Suprapubic skin (tissue), 4 donors: ENCODE data around the gene VSTM2B. TPM values are rescaled to one million over a fixed set of nuclear protein-coding genes. Genes with fewer than 3 reads are reported as not detected.
A peak's percentile ranks its signal among the peaks of the same experiment; 100 is the strongest.

Experiments
- DNase-seq, 2 donors: peaks; one replicate each; pipeline ENCODE4 v3.0.0-alpha.2; 2019; ENCODE audit warnings: low spot score in 2 of 2
- H3K27ac ChIP-seq: fragments of 200-600 bp; sonication (generic); one replicate; pipeline ENCODE4 v1.5.1; 2019
- H3K27me3 ChIP-seq: fragments of 200-600 bp; sonication (generic); one replicate; pipeline ENCODE4 v1.5.1; 2019
- H3K36me3 ChIP-seq: fragments of 200-600 bp; sonication (generic); one replicate; pipeline ENCODE4 v1.5.1; 2019
- H3K4me1 ChIP-seq: fragments of 200-600 bp; sonication (generic); one replicate; pipeline ENCODE4 v1.5.1; 2019
- H3K4me3 ChIP-seq: fragments of 200-600 bp; sonication (generic); one replicate; pipeline ENCODE4 v1.5.1; 2019; ENCODE audit warnings: mild to moderate bottlenecking
- H3K9me3 ChIP-seq: fragments of 200-600 bp; sonication (generic); one replicate; pipeline ENCODE4 v1.5.1; 2019
- EP300 ChIP-seq: sonication (generic); formaldehyde crosslinking; IDR thresholded peaks from one replicate; pipeline ENCODE4 v1.6.1; 2017; ENCODE audit warnings: antibody characterized with exemption
- POLR2A ChIP-seq, 2 donors: fragments of 450-650 bp; IDR thresholded peaks; one replicate each; pipeline ENCODE4 v1.6.1; 2017; ENCODE audit warnings: antibody characterized with exemption in 2 of 2, mild to moderate bottlenecking in 2 of 2, moderate library complexity in 2 of 2
- POLR2AphosphoS5 ChIP-seq, 3 donors: sonication (generic); formaldehyde crosslinking; IDR thresholded peaks; one replicate each; pipeline ENCODE4 v1.6.1; 2017; ENCODE audit warnings: antibody characterized with exemption in 3 of 3
- WGBS: methylation state at CpG from one replicate; pipeline ENCODE4 v1.1.5; 2018; 5-methylcytosine and 5-hydroxymethylcytosine counted together
- total RNA-seq, 4 donors: library from RNA; depleted of rRNA; stranded (reverse); fragments of >200 nt; gene quantifications; one replicate each; pipeline ENCODE4 v1.1.0, GENCODE V29; 2016
- TF ChIP-seq, protein P1 (sequence below), 2 donors: fragments of 200-600 bp in 1 of 2; fragments of 450-650 bp in 1 of 2; sonication (generic) in 1 of 2; IDR thresholded peaks; one replicate each; pipeline ENCODE4 v1.5.1; 2016 to 2019; ENCODE audit warnings: antibody characterized with exemption in 2 of 2, mild to moderate bottlenecking in 1 of 2, moderate library complexity in 1 of 2

VSTM2B gene
- total RNA-seq, 4 donors from 2014 or later: not detected

DNA sequence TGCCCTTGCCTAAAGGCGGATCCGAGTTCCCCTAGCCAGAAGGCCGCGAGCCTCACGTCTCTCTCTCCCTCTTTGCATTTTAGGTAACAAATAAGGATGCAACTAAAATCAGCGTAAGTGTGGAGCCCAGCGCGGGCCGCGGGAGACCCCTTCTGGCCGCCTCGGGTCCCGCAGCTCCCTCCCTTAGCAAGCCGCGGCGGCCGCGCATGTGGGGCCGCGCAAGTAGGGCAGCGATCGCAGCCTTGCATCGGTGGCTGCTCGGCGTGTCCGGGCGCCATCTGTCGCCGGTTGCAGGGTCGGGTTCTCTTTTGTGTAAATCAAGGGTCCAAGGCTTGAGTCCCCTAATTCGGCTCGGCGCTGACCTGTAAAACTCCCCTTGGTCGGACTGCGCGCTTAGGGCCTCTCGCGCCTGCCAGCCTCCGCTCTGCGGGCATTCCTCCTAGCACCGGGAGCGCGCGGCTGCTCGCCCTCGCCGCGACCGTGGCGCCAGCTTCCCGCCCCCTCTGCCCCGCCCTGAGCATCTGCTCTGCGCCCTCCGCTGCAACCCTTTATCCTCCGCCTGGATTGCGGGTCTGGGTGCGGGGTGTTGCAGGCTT lies 2.7 kb downstream of the VSTM2B start:
- DNase-seq: no peak
- Histone ChIP-seq H3K27ac (no peak overlapping the region), H3K4me3 (peak overlapping the region; percentile 40), H3K36me3 (no peaks in the 10 kb centered on the region), H3K4me1 (peaks cover 54% of the 10 kb centered on the region), H3K9me3 (no peaks in the 10 kb centered on the region), H3K27me3 (peaks cover 94% of the 10 kb centered on the region)
- WGBS: 0% methylated on average over 19 of the region's 57 CpGs
- TF ChIP-seq, protein P1, sequence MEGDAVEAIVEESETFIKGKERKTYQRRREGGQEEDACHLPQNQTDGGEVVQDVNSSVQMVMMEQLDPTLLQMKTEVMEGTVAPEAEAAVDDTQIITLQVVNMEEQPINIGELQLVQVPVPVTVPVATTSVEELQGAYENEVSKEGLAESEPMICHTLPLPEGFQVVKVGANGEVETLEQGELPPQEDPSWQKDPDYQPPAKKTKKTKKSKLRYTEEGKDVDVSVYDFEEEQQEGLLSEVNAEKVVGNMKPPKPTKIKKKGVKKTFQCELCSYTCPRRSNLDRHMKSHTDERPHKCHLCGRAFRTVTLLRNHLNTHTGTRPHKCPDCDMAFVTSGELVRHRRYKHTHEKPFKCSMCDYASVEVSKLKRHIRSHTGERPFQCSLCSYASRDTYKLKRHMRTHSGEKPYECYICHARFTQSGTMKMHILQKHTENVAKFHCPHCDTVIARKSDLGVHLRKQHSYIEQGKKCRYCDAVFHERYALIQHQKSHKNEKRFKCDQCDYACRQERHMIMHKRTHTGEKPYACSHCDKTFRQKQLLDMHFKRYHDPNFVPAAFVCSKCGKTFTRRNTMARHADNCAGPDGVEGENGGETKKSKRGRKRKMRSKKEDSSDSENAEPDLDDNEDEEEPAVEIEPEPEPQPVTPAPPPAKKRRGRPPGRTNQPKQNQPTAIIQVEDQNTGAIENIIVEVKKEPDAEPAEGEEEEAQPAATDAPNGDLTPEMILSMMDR (IDR thresholded peaks at IDR 0.05): peak; percentile 17 to 79
- no peak for TF ChIP-seq POLR2A (IDR thresholded peaks at IDR 0.05)
- no peak for TF ChIP-seq POLR2AphosphoS5 (IDR thresholded peaks at IDR 0.05)
- TF ChIP-seq EP300: no peak

DNA sequence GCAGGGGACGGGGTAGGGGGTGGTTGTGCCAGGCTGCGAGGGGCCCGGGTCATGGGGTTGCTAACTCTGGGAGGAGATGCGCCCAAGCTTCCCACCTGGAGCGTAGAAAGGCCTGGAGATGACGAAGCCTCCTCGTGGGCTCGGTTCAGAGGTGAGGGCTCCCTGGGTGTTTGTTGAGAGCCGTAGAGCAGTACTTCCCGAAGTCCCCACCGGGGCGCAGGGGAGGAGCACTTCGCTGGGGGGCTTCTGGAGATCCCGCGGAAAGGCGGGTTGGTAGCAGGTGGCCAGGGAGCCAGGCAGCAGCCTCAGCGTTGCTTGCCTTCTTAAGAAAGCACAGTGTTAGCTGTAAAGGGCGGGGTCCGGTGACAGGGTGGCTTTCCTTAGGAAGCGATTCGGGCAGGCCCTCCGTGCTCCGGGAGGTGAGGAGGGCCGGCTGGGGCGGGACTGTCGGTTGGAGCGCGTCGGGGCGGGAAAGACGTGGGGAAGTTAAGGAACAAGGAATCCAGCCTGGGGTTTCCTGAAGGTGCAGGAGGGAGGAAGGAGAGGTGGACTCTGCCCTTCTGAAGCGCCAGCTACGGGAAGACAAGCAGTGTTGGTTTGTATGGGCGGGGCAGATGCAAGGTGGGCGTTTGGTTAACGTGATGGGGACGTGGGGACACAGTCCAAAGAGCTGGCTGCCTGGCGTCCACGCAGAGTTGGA lies 3.3 kb downstream of the VSTM2B start:
- no peak for TF ChIP-seq POLR2A (IDR thresholded peaks at IDR 0.05)
- TF ChIP-seq POLR2AphosphoS5 (IDR thresholded peaks at IDR 0.05): no peak
- no peak for TF ChIP-seq EP300
- peaks cover 54% of the 10 kb centered on the region for H3K4me1 ChIP-seq
- no peak overlapping the region for H3K27ac ChIP-seq
- 3% methylated on average over 34 of the region's 39 CpGs for WGBS
- no peaks in the 10 kb centered on the region for H3K9me3 ChIP-seq
- peak overlapping the region; percentile 40 for H3K4me3 ChIP-seq
- peaks cover 94% of the 10 kb centered on the region for H3K27me3 ChIP-seq
- H3K36me3 ChIP-seq: no peaks in the 10 kb centered on the region
- DNase-seq: no peak

DNA sequence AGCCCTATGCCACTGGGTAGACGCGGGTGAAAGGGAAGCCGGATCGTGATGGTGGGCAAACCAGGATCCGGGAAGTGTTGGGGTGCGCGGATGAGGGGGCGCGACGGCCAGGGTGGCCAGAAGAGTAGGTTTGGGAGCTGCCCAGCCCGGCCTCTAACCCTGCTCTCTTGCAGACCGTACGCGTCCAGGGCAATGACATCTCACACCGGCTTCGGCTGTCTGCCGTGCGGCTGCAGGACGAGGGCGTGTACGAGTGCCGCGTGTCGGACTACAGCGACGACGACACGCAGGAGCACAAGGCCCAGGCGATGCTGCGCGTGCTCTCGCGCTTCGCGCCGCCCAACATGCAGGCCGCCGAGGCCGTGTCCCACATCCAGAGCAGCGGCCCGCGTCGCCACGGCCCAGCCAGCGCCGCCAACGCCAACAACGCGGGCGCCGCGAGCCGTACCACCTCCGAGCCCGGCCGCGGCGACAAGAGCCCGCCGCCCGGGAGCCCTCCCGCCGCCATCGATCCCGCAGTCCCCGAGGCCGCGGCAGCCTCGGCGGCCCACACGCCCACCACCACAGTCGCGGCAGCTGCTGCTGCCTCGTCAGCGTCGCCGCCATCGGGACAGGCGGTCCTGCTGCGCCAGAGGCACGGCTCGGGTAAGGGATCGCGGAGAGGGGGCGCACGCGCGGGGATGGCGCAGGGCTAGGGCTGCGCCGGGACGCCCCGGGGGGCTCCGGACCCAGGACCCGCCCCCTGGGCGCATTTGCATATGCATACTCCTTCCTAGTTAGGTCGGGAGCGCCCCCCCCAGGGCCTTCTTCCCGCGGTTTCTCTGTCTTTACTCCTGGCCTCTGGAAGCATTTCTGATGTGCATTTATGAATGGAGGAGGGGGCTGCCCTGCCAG lies 4.1 kb downstream of the VSTM2B start:
- peaks cover 54% of the 10 kb centered on the region for H3K4me1 ChIP-seq
- H3K27ac ChIP-seq: no peak overlapping the region
- H3K4me3 ChIP-seq: no peak overlapping the region
- peak in 1 of 2 donors; percentile 43 for DNase-seq
- no peaks in the 10 kb centered on the region for H3K9me3 ChIP-seq
- 5% methylated on average over 9 of the region's 100 CpGs for WGBS
- no peaks in the 10 kb centered on the region for H3K36me3 ChIP-seq
- H3K27me3 ChIP-seq: peaks cover 87% of the 10 kb centered on the region
- TF ChIP-seq POLR2AphosphoS5 (IDR thresholded peaks at IDR 0.05) (no peak), EP300 (no peak), POLR2A (IDR thresholded peaks at IDR 0.05) (no peak)
- TF ChIP-seq, protein P1 (IDR thresholded peaks at IDR 0.05): no peak

DNA sequence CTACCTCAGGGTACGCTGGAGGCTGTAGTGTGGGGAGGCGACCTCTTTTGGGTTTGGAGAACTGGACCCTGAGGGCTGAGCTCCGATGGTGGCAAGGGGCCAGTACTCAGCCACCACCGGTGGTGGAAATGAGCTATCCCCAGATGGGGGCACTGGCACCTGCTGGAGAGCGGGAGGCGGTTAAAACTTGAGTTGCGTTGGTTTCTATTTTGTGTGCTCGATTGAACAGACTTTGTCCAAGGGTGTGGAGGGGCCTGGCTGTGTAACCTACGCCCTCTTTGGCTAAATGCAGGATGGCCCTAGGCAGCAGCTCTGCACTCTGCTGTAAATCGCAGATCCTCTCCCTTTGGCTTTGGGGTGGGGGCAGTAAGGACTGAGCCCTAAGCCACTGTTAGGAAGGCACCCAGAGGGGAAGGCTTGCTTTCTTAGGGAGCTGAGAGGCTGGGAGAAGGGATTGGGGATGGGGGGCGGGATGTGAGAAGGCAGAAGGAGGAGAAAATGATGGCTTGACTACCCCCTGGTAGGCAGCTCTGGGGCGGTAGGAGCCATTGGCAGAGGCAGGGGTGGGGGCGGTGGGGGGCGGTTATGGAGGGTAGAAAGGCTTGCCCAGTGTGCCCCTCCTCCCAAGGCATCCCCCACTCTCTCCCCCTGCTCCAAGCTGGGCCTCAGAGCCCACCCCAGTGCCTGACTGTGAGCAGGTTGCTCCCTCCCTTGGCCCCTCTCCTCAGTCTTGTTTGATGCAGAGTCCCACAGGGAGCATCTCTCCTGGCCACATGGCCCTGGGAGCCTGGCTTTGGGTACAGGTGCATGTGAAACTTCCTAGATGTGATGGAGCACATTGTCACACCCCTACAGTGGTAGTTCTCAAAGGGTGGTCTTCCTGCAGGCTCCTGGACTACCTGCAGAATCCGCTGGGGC lies 5.0 kb downstream of the VSTM2B start:
- 25% methylated on average over 11 of the region's 15 CpGs for WGBS
- Histone ChIP-seq H3K36me3 (no peaks in the 10 kb centered on the region), H3K4me1 (peaks cover 45% of the 10 kb centered on the region), H3K27ac (no peak overlapping the region), H3K27me3 (peaks cover 82% of the 10 kb centered on the region), H3K9me3 (no peaks in the 10 kb centered on the region), H3K4me3 (no peak overlapping the region)
- no peak for TF ChIP-seq EP300
- TF ChIP-seq POLR2A (IDR thresholded peaks at IDR 0.05): no peak
- TF ChIP-seq, protein P1 (IDR thresholded peaks at IDR 0.05): no peak
- TF ChIP-seq POLR2AphosphoS5 (IDR thresholded peaks at IDR 0.05): no peak
- peak in 1 of 2 donors; percentile 33 for DNase-seq

DNA sequence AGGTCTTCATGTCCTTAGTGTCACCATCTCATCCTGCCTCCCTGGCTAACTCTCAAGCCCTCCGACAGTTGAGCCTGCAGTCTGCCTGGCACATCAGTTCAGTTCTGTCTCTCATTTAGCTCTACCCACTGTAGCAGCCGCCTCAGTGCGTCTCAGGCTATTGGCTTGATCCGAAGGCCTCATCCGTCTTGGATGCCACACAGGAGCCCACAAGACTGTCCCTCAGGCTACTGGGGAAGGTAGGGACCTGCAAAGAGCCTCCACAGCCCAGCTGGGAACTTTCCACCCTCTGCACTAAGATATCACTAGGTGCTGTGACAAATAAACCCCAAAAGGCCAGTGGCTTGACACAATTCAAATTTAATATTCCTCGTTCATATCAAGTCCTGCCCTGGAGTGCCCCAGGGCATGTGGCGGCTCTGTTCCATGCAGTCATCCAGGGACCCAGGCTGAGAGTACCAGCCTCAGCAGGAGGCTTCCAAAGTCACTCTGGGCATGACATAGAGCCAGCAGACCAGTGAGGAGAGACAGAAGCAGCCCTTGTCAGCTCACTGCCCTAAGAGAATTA lies 5.7 kb downstream of the VSTM2B start:
- no peaks in the 10 kb centered on the region for H3K36me3 ChIP-seq
- peaks cover 38% of the 10 kb centered on the region for H3K4me1 ChIP-seq
- TF ChIP-seq POLR2AphosphoS5 (IDR thresholded peaks at IDR 0.05): no peak
- TF ChIP-seq EP300: no peak
- no peak for TF ChIP-seq POLR2A (IDR thresholded peaks at IDR 0.05)
- DNase-seq: peak in 1 of 2 donors; percentile 39
- H3K27me3 ChIP-seq: peaks cover 75% of the 10 kb centered on the region
- WGBS: 74% methylated on average over 6 of the region's 7 CpGs
- H3K27ac ChIP-seq: no peak overlapping the region
- H3K9me3 ChIP-seq: no peaks in the 10 kb centered on the region
- H3K4me3 ChIP-seq: no peak overlapping the region
